ENCODE data around the gene P2RX6. TPM values are rescaled to one million over a fixed set of nuclear protein-coding genes. Genes with fewer than 3 reads are reported as not detected.

Gene P2RX6
- total and polyA plus RNA-seq, 2 donors (not counting 3 experiments of a cell fraction or from before 2014, with no cell fraction given): 0.06 TPM; not detected in 1

DNA sequence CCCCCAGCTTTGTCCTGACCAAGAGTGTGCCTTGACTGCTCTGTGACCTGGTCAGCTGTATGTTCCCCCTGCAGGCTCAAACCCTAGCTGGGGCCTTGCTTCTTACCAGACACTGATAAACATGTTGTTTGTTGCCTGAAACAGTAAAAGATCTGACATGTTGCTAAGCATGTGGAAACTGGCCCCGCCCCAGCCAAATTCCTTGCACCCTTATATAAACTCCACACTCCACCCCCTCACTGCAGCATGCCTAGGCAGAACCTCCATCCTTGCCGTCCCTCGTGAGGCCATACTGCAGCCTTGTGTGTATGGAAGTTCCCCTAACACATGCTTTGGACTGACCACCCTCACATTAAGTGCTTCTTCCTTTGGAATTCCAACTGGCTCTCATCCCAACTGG lies 58.1 kb downstream of the P2RX6 start:
- no peak overlapping the region for H3K4me3 ChIP-seq (replicated peaks in 1 of 3; ENCODE audit: insufficient read depth in 1 of 3, low read depth in 1 of 3, low read length in 3 of 3)
- no peak overlapping the region for H3K27ac ChIP-seq (ENCODE audit: insufficient read depth, low read depth, low read length)
- H3K4me1 ChIP-seq (ENCODE audit: control insufficient read depth, extremely low read depth, insufficient read depth, low read length): no peaks in the 10 kb centered on the region
- H3K9ac ChIP-seq (replicated peaks; ENCODE audit: extremely low read depth, insufficient read depth, low read length): no peak overlapping the region
- FAIRE-seq (no peak), DNase-seq (ENCODE audit: low read depth, low spot score) (no peak)
- peaks cover 2% of the 10 kb centered on the region for H4K20me1 ChIP-seq (replicated peaks; ENCODE audit: control insufficient read depth, extremely low read depth, insufficient read depth, low read length)
- no peaks in the 10 kb centered on the region for H3K9me1 ChIP-seq (replicated peaks; ENCODE audit: control insufficient read depth, extremely low read depth, insufficient read depth, low read length)
- no peaks in the 10 kb centered on the region for H3K79me2 ChIP-seq (ENCODE audit: control insufficient read depth, insufficient read depth, low read length)
- no peak overlapping the region for H2AFZ ChIP-seq (ENCODE audit: low read depth, low read length)
- intact Hi-C loops (cut with micrococcal nuclease) (no loop called here), dilution Hi-C loops (cut with MboI; ENCODE audit: extremely low pct_ligation_motif_present, low sequenced_read_pairs) (no loop called here)
- no peaks in the 10 kb centered on the region for H3K36me3 ChIP-seq (ENCODE audit: control insufficient read depth in 2 of 2, extremely low read depth in 1 of 2, insufficient read depth in 2 of 2, low read length in 2 of 2)
- no TSS peak for BruUV-seq (replicated peaks)
- CTCF ChIA-PET: no interaction called here
- H3K4me2 ChIP-seq (ENCODE audit: insufficient read depth, low read length): no peak overlapping the region
- POLR2A ChIA-PET: no interaction called here
- H3K27me3 ChIP-seq (ENCODE audit: control insufficient read depth in 2 of 2, insufficient read depth in 2 of 2, low read length in 2 of 2): no peaks in the 10 kb centered on the region
- TF ChIP-seq EZH2 (IDR thresholded peaks at IDR 0.05; ENCODE audit: borderline replicate concordance, low read depth, low read length, severe bottlenecking) (no peak), POLR2A (IDR thresholded peaks at IDR 0.05; ENCODE audit: low read depth, low read length) (no peak)
- H3K9me3 ChIP-seq (replicated peaks; ENCODE audit: control insufficient read depth, insufficient read depth, low read length): no peaks in the 10 kb centered on the region

DNA sequence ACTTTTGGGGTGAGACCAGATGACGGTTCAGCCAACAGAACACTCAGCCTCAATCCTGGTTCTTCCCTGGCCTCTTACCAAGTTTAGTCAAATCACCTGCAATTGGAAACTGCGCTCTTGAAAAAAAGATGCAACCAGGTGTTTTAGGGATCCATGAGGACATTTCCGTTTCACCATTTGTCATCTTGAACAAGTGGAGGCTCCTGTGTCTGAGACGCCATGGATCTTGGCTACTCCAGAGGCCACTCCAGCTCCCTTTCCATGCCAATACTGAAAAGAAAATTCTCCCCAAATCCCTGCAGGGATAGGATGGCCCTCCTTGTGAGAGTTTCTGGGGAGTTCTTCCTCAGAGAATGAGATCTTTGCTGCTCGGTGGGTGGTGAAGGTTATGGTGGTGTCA lies 58.5 kb downstream of the P2RX6 start:
- intact Hi-C loops (cut with micrococcal nuclease): no loop called here
- Histone ChIP-seq H3K27me3 (ENCODE audit: control insufficient read depth in 2 of 2, insufficient read depth in 2 of 2, low read length in 2 of 2) (no peaks in the 10 kb centered on the region), H3K9ac (replicated peaks; ENCODE audit: extremely low read depth, insufficient read depth, low read length) (no peak overlapping the region), H3K9me3 (replicated peaks; ENCODE audit: control insufficient read depth, insufficient read depth, low read length) (no peaks in the 10 kb centered on the region), H3K4me2 (ENCODE audit: insufficient read depth, low read length) (no peak overlapping the region), H3K27ac (ENCODE audit: insufficient read depth, low read depth, low read length) (no peak overlapping the region), H3K9me1 (replicated peaks; ENCODE audit: control insufficient read depth, extremely low read depth, insufficient read depth, low read length) (no peaks in the 10 kb centered on the region), H3K4me1 (ENCODE audit: control insufficient read depth, extremely low read depth, insufficient read depth, low read length) (no peaks in the 10 kb centered on the region), H4K20me1 (replicated peaks; ENCODE audit: control insufficient read depth, extremely low read depth, insufficient read depth, low read length) (peaks cover 2% of the 10 kb centered on the region), H3K4me3 (replicated peaks in 1 of 3; ENCODE audit: insufficient read depth in 1 of 3, low read depth in 1 of 3, low read length in 3 of 3) (no peak overlapping the region), H2AFZ (ENCODE audit: low read depth, low read length) (no peak overlapping the region), H3K36me3 (ENCODE audit: control insufficient read depth in 2 of 2, extremely low read depth in 1 of 2, insufficient read depth in 2 of 2, low read length in 2 of 2) (no peaks in the 10 kb centered on the region), H3K79me2 (ENCODE audit: control insufficient read depth, insufficient read depth, low read length) (no peaks in the 10 kb centered on the region)
- POLR2A ChIA-PET: no interaction called here
- CTCF ChIA-PET: no interaction called here
- BruUV-seq (replicated peaks): no TSS peak
- FAIRE-seq (no peak), DNase-seq (ENCODE audit: low read depth, low spot score) (no peak)
- no peak for TF ChIP-seq GATA2 (IDR thresholded peaks at IDR 0.05; ENCODE audit: insufficient read depth, insufficient read length, low read depth, low read length)
- TF ChIP-seq EZH2 (IDR thresholded peaks at IDR 0.05; ENCODE audit: borderline replicate concordance, low read depth, low read length, severe bottlenecking): no peak
- dilution Hi-C loops (cut with MboI; ENCODE audit: extremely low pct_ligation_motif_present, low sequenced_read_pairs): no loop called here

All from endothelial cell of umbilical vein (primary cell).